SK-N-SH (cell line): ENCODE results near the gene INPP5K.

ENCODE experiments used
- CTCF ChIP-seq: fragments of 200-600 bp; sonication (generic); IDR thresholded peaks from 2 replicates; pipeline ENCODE4 v1.6.1; 2017; ENCODE audit warnings: antibody characterized with exemption, mild to moderate bottlenecking, moderate library complexity
- JUND ChIP-seq: IDR thresholded peaks from 2 replicates; pipeline ENCODE4 v1.4.0; 2012
- REST ChIP-seq: IDR thresholded peaks from 2 replicates; pipeline ENCODE4 v1.6.1; 2012; ENCODE audit warnings: mild to moderate bottlenecking, low read depth, low read length, moderate library complexity

- TF ChIP-seq CTCF, result no peak
- no peak for TF ChIP-seq JUND
- no peak for TF ChIP-seq REST
Observed at GRCh38 chr17:1486802-1487695, 29.4 kb downstream of the INPP5K start.
